ENCODE measurements around the gene WFIKKN2. TPM values are rescaled to one million over a fixed set of nuclear protein-coding genes. Genes with fewer than 3 reads are reported as not detected.

The WFIKKN2 gene
- total and polyA plus RNA-seq, 2 of the 13 experiments (the other 11 are each of a cell fraction or from before 2014, with no cell fraction given): not detected

- no peak for TF ChIP-seq ARID3A (IDR thresholded peaks at IDR 0.05; ENCODE audit: low read depth, low read length)
- no peak for TF ChIP-seq ZFP82 (CRISPR knock-in tag; IDR thresholded peaks at IDR 0.05; ENCODE audit: borderline replicate concordance)
- no peak for TF ChIP-seq ATF7 (IDR thresholded peaks at IDR 0.05)
- TF ChIP-seq ATF7 (CRISPR knock-in tag; IDR thresholded peaks at IDR 0.05): peak; percentile 65; the same call in 1 of the 2 replicates
- peak; percentile 32; the same call in 1 of the 2 replicates for TF ChIP-seq PHF8 (CRISPR knock-in tag; IDR thresholded peaks at IDR 0.05)
- peak; percentile 62; the same call in 1 of the 2 replicates for TF ChIP-seq NR2C2 (CRISPR knock-in tag; IDR thresholded peaks at IDR 0.05; ENCODE audit: borderline replicate concordance)
- TF ChIP-seq RBAK (CRISPR knock-in tag; IDR thresholded peaks at IDR 0.05): no peak
- no peak for TF ChIP-seq TAF15 (IDR thresholded peaks at IDR 0.05; ENCODE audit: low read depth, low read length, poor library complexity, severe bottlenecking)
- TF ChIP-seq TOPORS (CRISPR knock-in tag; IDR thresholded peaks at IDR 0.05): 0 out of 2 replicates have a peak, but pooled peaks have one; percentile 32
- TF ChIP-seq ZNF251 (CRISPR knock-in tag; IDR thresholded peaks at IDR 0.05): 0 out of 2 replicates have a peak, but pooled peaks have one; percentile 30
These were observed 32.5 kb upstream of the WFIKKN2 start (continued) for GRCh38 chr17:50802609-50803571.
